ENCODE measurements around the gene GPC5. TPM values are rescaled to one million over a fixed set of nuclear protein-coding genes. Genes with fewer than 3 reads are reported as not detected.

GPC5 gene
- total RNA-seq, 1 experiment from 2014 or later = 0.15 TPM

DNA sequence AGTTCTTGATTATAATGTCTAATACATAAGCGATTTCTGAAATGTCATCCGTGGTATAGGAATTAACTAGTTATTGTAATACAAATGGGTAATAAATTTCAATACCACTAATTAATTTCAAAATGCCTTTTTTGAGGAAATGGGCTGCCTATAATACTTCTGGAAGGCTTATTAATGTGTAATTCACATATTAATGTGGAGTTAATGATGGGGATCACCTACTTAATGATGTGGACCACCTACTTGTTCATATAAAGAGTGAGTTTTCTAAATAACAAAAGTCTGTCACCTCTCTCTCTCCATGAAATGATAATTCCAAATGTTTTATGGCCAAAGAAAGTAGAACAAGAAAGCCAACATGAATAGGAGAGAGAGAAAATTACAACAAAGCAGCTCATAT is 914.4 kb downstream of the GPC5 start:
- no peak overlapping the region for H3K14ac ChIP-seq (ENCODE audit: insufficient read depth, low read length)
- H3K9me3 ChIP-seq (ENCODE audit: control insufficient read depth, low read depth, low read length) = no peaks in the 10 kb centered on the region
- H3K4me3 Mint-ChIP-seq = no peak overlapping the region
- H3K9me3 Mint-ChIP-seq = no peaks in the 10 kb centered on the region
- no peak overlapping the region for H2AFZ ChIP-seq (ENCODE audit: low read length)
- no peaks in the 10 kb centered on the region for H3K4me1 Mint-ChIP-seq
- no peak overlapping the region for H2BK12ac ChIP-seq (ENCODE audit: insufficient read length, low read depth, low read length)
- no peak overlapping the region for H3T11ph ChIP-seq (ENCODE audit: low read length)
- H2AK5ac ChIP-seq (ENCODE audit: insufficient read length, low read length) = no peak overlapping the region
- H3K9ac ChIP-seq (ENCODE audit: extremely low read depth, insufficient read length, low read length) = no peak overlapping the region
- no peaks in the 10 kb centered on the region for H3K23me2 ChIP-seq (ENCODE audit: insufficient read length, low read depth, low read length, poor library complexity, severe bottlenecking)
- H2BK15ac ChIP-seq (ENCODE audit: low read depth, low read length) = no peak overlapping the region
- no peaks in the 10 kb centered on the region for H3K27me3 ChIP-seq (ENCODE audit: insufficient read depth, low read length)
- no peak overlapping the region for H2BK5ac ChIP-seq (ENCODE audit: insufficient read length, low read length)
- H2BK20ac ChIP-seq (ENCODE audit: low read depth, low read length, poor library complexity, severe bottlenecking) = no peak overlapping the region
- no peak for DNase-seq
- no peak overlapping the region for H3K56ac ChIP-seq (ENCODE audit: insufficient read length, low read depth, low read length)
- no peak overlapping the region for H3K4me2 ChIP-seq (ENCODE audit: insufficient read depth, insufficient read length, low read length)
- no peaks in the 10 kb centered on the region for H3K4me1 ChIP-seq (ENCODE audit: insufficient read depth, low read length)
- no peak overlapping the region for H2BK120ac ChIP-seq (ENCODE audit: low read depth, low read length, poor library complexity, severe bottlenecking)
- H4K91ac ChIP-seq (ENCODE audit: insufficient read length, low read depth, low read length) = no peak overlapping the region
- H3K36me3 Mint-ChIP-seq (ENCODE audit: insufficient read depth in 1 of 3, low read depth in 3 of 3) = no peaks in the 10 kb centered on the region
- no peak overlapping the region for H4K8ac ChIP-seq (replicated peaks; ENCODE audit: insufficient read length, low read depth, low read length)
- H3K4ac ChIP-seq (ENCODE audit: low read depth, low read length) = no peak overlapping the region
- H3K27ac Mint-ChIP-seq = no peak overlapping the region
- H3K27me3 Mint-ChIP-seq (ENCODE audit: low read depth) = no peaks in the 10 kb centered on the region
- TF ChIP-seq CTCF (conservative IDR thresholded peaks at IDR 0.05) = no peak
- H4K20me1 ChIP-seq (ENCODE audit: control insufficient read depth, insufficient read depth, insufficient read length) = no peaks in the 10 kb centered on the region
- no CpG with 5 or more reads among the region's 2 CpGs for WGBS (ENCODE audit: extremely low coverage, insufficient read length, low lambda C conversion rate)
- H3K23ac ChIP-seq (ENCODE audit: insufficient read length, low read depth, low read length) = no peak overlapping the region
- H3K27ac ChIP-seq (ENCODE audit: insufficient read length, low read depth, low read length) = no peak overlapping the region
- no peak overlapping the region for H4K5ac ChIP-seq (ENCODE audit: insufficient read length, low read depth, low read length)
- H3K79me1 ChIP-seq (ENCODE audit: insufficient read depth, low read depth, low read length, poor library complexity, severe bottlenecking) = no peaks in the 10 kb centered on the region
- H3K79me2 ChIP-seq (ENCODE audit: insufficient read depth, low read length) = no peaks in the 10 kb centered on the region
- H3K18ac ChIP-seq (ENCODE audit: insufficient read length, low read depth, low read length) = no peak overlapping the region

Measured in H9 (cell line).